Mesothelial cell of epicardium (in vitro differentiated cells): ENCODE results near the gene SPACA5B. TPM values are rescaled to one million over a fixed set of nuclear protein-coding genes. Genes with fewer than 3 reads are reported as not detected.

Experiments
- total RNA-seq: library from RNA; stranded (reverse); gene quantifications from 3 replicates; pipeline ENCODE4 v1.2.1, GENCODE V29; 2021

SPACA5B gene
- total RNA-seq, 1 donor from 2014 or later, result not detected

Other genes starting within 250 kb of the SPACA5B start
- 7.9 to 8.5 TPM (median 7.9 TPM) in 3 replicates for gene ZNF182, start 126.6 kb upstream of the SPACA5B start, total RNA-seq
- not detected in 3 replicates for gene SPACA5, start 123.6 kb upstream of the SPACA5B start, total RNA-seq
- 5.3 to 6.6 TPM (median 5.8 TPM) in 3 replicates for gene ZNF630, start 59.0 kb upstream of the SPACA5B start, total RNA-seq
- gene SSX5, start 66.2 kb downstream of the SPACA5B start, total RNA-seq, result not detected in 3 replicates
- gene SSX1, start 124.8 kb downstream of the SPACA5B start, total RNA-seq, result not detected in 3 replicates
- not detected in 3 replicates for gene SSX3, start 226.1 kb downstream of the SPACA5B start, total RNA-seq